ENCODE data around the gene SLC66A1. TPM values are rescaled to one million over a fixed set of nuclear protein-coding genes. Genes with fewer than 3 reads are reported as not detected.

The SLC66A1 gene
- total and polyA plus RNA-seq, 2 donors (not counting 3 experiments of a cell fraction or from before 2014, with no cell fraction given) = 15.3 to 32.6 TPM

GRCh38 chr1:19345391-19345790, 33.3 kb downstream of the SLC66A1 start:
- Histone ChIP-seq H3K4me2 (ENCODE audit: insufficient read depth, low read length) (no peak overlapping the region), H3K27ac (ENCODE audit: insufficient read depth, low read depth, low read length) (no peak overlapping the region), H4K20me1 (replicated peaks; ENCODE audit: control insufficient read depth, extremely low read depth, insufficient read depth, low read length) (no peaks in the 10 kb centered on the region), H3K9me1 (replicated peaks; ENCODE audit: control insufficient read depth, extremely low read depth, insufficient read depth, low read length) (no peaks in the 10 kb centered on the region), H3K9me3 (replicated peaks; ENCODE audit: control insufficient read depth, insufficient read depth, low read length) (no peaks in the 10 kb centered on the region), H3K79me2 (ENCODE audit: control insufficient read depth, insufficient read depth, low read length) (no peaks in the 10 kb centered on the region), H3K36me3 (ENCODE audit: control insufficient read depth in 2 of 2, extremely low read depth in 1 of 2, insufficient read depth in 2 of 2, low read length in 2 of 2) (peaks cover 0 to 47% of the 10 kb centered on the region in 2 experiments), H3K9ac (replicated peaks; ENCODE audit: extremely low read depth, insufficient read depth, low read length) (no peak overlapping the region), H3K4me1 (ENCODE audit: control insufficient read depth, extremely low read depth, insufficient read depth, low read length) (no peaks in the 10 kb centered on the region), H3K4me3 (replicated peaks in 1 of 3; ENCODE audit: insufficient read depth in 1 of 3, low read depth in 1 of 3, low read length in 3 of 3) (no peak overlapping the region), H3K27me3 (ENCODE audit: control insufficient read depth in 2 of 2, insufficient read depth in 2 of 2, low read length in 2 of 2) (no peaks in the 10 kb centered on the region), H2AFZ (ENCODE audit: low read depth, low read length) (no peak overlapping the region)
- CTCF ChIA-PET = interaction anchor here (0.7 to 10.6 kb wide), 7 partner anchors 8 to 317 kb away, joined by 3 to 99 read pairs (median 3); no protein-coding TSS in a partner anchor
- FAIRE-seq (no peak), DNase-seq (ENCODE audit: low read depth, low spot score) (no peak)
- BruUV-seq (replicated peaks) = no TSS peak
- POLR2A ChIA-PET = no interaction called here
- dilution Hi-C loops (cut with MboI; ENCODE audit: extremely low pct_ligation_motif_present, low sequenced_read_pairs) (no loop called here), intact Hi-C loops (cut with micrococcal nuclease) (no loop called here)
- no peak for TF ChIP-seq JUN (IDR thresholded peaks at IDR 0.05; ENCODE audit: borderline replicate concordance, insufficient read depth, insufficient read length, low read depth)
- TF ChIP-seq MAX (IDR thresholded peaks at IDR 0.05; ENCODE audit: insufficient read depth, insufficient read length) = no peak
- no peak for TF ChIP-seq POLR2AphosphoS5 (IDR thresholded peaks at IDR 0.05; ENCODE audit: insufficient read depth, low read depth, low read length)
- TF ChIP-seq GATA2 (IDR thresholded peaks at IDR 0.05; ENCODE audit: insufficient read depth, insufficient read length, low read depth, low read length) = no peak
- TF ChIP-seq FOS (IDR thresholded peaks at IDR 0.05; ENCODE audit: borderline replicate concordance, insufficient read depth, low read length) = no peak
- TF ChIP-seq MYC (IDR thresholded peaks at IDR 0.05; ENCODE audit: low read depth, low read length) = no peak
- no peak for TF ChIP-seq EZH2 (IDR thresholded peaks at IDR 0.05; ENCODE audit: borderline replicate concordance, low read depth, low read length, severe bottlenecking)
- no peak for TF ChIP-seq CTCF (IDR thresholded peaks at IDR 0.05; ENCODE audit: extremely low read depth in 1 of 2, insufficient read depth in 1 of 2, low read depth in 1 of 2, low read length in 2 of 2)
- no peak for TF ChIP-seq POLR2A (IDR thresholded peaks at IDR 0.05; ENCODE audit: low read depth, low read length)

Measured in endothelial cell of umbilical vein (primary cell).